ENCODE data around the gene NT5DC1.

NT5DC1 gene

GRCh38 chr6:116205281-116205680 lies 104.6 kb downstream of the NT5DC1 start:
- H3K4me3 ChIP-seq (ENCODE audit: low read length), result no peak overlapping the region
- DNase-seq (ENCODE audit: low read depth), result no peak
- TF ChIP-seq CTCF (conservative IDR thresholded peaks at IDR 0.05; ENCODE audit: low read length), result no peak

- TF ChIP-seq CTCF (conservative IDR thresholded peaks at IDR 0.05; ENCODE audit: low read length), result no peak
- no peak overlapping the region for H3K4me3 ChIP-seq (ENCODE audit: low read length)
- DNase-seq (ENCODE audit: low read depth), result peak; percentile 34
Observed at GRCh38 chr6:116206231-116206903, 105.7 kb downstream of the NT5DC1 start.

DNA sequence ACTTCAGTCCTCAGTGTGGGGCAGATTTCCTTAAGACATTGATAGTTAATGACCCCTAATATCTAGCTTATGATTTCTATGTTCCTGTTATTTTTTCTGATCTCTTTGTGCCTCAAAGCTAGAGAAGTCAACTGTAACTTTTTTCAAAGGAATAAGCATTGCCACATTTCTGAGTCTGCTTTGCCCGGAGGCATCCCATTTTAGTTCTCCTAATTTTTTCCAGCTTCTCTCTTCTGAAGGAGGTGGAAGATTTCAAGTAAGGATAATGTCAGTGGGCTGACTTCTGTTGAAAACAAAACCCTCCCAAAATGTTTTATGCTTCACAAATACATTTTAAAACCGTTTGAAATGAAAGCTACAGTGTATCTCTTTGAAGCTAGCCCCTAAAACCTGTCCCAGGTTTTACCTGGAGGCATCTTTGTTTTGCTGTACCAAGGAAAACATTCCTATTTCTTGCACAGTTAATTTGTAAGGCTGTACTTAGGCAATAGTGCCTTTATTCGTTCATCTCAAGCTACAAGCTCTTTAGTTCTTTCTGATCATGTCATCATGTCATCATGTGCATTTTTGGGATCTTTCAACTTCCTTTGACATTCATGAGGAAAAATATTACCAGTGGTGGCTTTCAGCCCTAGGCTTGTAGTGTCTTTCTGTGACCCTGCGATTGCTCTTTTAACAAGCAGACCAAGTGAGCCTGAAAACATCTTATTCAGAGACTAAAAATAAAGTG lies 107.6 kb downstream of the NT5DC1 start:
- H3K4me3 ChIP-seq (ENCODE audit: low read length), result no peak overlapping the region
- no peak for TF ChIP-seq CTCF (conservative IDR thresholded peaks at IDR 0.05; ENCODE audit: low read length)
- DNase-seq (ENCODE audit: low read depth), result no peak

DNA sequence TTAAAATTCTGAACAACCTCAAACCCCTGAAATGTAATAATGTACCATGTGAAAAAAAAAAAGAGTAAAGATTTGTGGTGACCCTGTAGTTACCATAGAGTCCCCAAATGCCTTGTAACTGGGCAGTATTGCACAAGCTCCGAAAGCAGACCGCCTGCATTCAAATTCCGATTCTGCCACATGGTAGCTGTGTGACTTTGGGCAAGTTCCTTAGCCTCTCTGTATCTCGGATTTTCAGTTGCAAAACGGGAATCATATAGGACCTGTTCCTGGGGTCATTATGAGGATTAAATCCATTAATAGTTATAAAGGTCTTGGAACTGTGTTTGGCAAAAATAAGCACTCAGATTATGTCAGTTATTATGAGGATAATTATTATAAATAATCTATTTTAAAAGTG lies 109.7 kb downstream of the NT5DC1 start:
- no peak for DNase-seq (ENCODE audit: low read depth)
- no peak for TF ChIP-seq CTCF (conservative IDR thresholded peaks at IDR 0.05; ENCODE audit: low read length)

GRCh38 chr6:116210750-116211425 lies 110.2 kb downstream of the NT5DC1 start:
- TF ChIP-seq CTCF (conservative IDR thresholded peaks at IDR 0.05; ENCODE audit: low read length), result no peak
- DNase-seq (ENCODE audit: low read depth), result peak; percentile 69
- H3K4me3 ChIP-seq (ENCODE audit: low read length), result no peak overlapping the region

More for the DNA sequence above, 109.7 kb downstream of the NT5DC1 start:
- no peak overlapping the region for H3K4me3 ChIP-seq (ENCODE audit: low read length)

- DNase-seq (ENCODE audit: low read depth), result no peak
- no peak overlapping the region for H3K4me3 ChIP-seq (ENCODE audit: low read length)
- TF ChIP-seq CTCF (conservative IDR thresholded peaks at IDR 0.05; ENCODE audit: low read length), result no peak
Observed at GRCh38 chr6:116214681-116215080, 114.0 kb downstream of the NT5DC1 start.

Data from AG10803 (cell line).